Testis (tissue), 5 donors: ENCODE results near the gene ARMC3. TPM values are rescaled to one million over a fixed set of nuclear protein-coding genes. Genes with fewer than 3 reads are reported as not detected.

Experiments used
- DNase-seq: peaks from one replicate; pipeline ENCODE4 v3.0.0-alpha.2; 2019
- H3K27ac ChIP-seq, 2 donors: fragments of 200-600 bp; sonication (generic); one replicate each; pipeline ENCODE4 v1.5.1; 2019
- H3K27me3 ChIP-seq: fragments of 200-600 bp; sonication (generic); one replicate; pipeline ENCODE4 v1.5.1; 2019
- H3K36me3 ChIP-seq: fragments of 200-600 bp; sonication (generic); one replicate; pipeline ENCODE4 v1.5.1; 2017; ENCODE audit warnings: low read depth; ENCODE audit errors: missing control alignments
- H3K4me1 ChIP-seq: fragments of 200-600 bp; sonication (generic); one replicate; pipeline ENCODE4 v1.5.1; 2019
- H3K4me3 ChIP-seq, 2 donors: fragments of 200-600 bp; sonication (generic); one replicate each; pipeline ENCODE4 v1.5.1; 2017 to 2019
- H3K9me3 ChIP-seq: fragments of 200-600 bp; sonication (generic); one replicate; pipeline ENCODE4 v1.5.1; 2017
- CTCF ChIP-seq, 3 experiments: fragments of 450-650 bp in 2 of 3; fragments of 200-600 bp in 1 of 3; sonication (generic) in 1 of 3; IDR thresholded peaks; one replicate each; pipeline ENCODE4 v1.5.1; 2016 to 2019; ENCODE audit warnings: antibody characterized with exemption in 3 of 3, mild to moderate bottlenecking in 2 of 3, moderate library complexity in 1 of 3
- POLR2A ChIP-seq: fragments of 450-650 bp; IDR thresholded peaks from one replicate; pipeline ENCODE4 v1.6.1; 2017; ENCODE audit warnings: antibody characterized with exemption, mild to moderate bottlenecking, moderate library complexity
- WGBS, 2 donors: methylation state at CpG; one replicate each; pipeline ENCODE4 v1.1.5; 2018; 5-methylcytosine and 5-hydroxymethylcytosine counted together
- intact Hi-C: fragments of 100-400 bp; cut with DNase I; formaldehyde crosslinking; loops from one replicate; pipeline ENCODE4 v1.15.1; 2023; ENCODE audit warnings: low total_unique reads
- long read RNA-seq, 2 donors: transcript quantifications; one replicate each; lab custom pipeline, GENCODE V29; 2026
- polyA plus RNA-seq: library from polyadenylated mRNA; stranded (reverse); fragments of 350-450 nt; fragmentation: Illumina TruSeq; extraction: RNeasy Lipid Tissue Mini Kit (QIAGEN cat#74804); gene quantifications from one replicate; pipeline ENCODE4 v1.2.3, GENCODE V29; 2014; ENCODE audit warnings: low read depth, low replicate concordance; ENCODE audit not compliant: insufficient read depth
- total RNA-seq, 2 donors: library from RNA; depleted of rRNA; stranded (reverse); fragments of >200 nt; gene quantifications; one replicate each; pipeline ENCODE4 v1.2.3, GENCODE V29; 2016

The ARMC3 gene
- total RNA-seq (10 to 100 TPM; 20.3 to 39.2 TPM), polyA plus RNA-seq (63.9 TPM)
- long read RNA-seq, donor 1 = 0 reads
- long read RNA-seq, donor 2 = 0 reads

- H3K9me3 ChIP-seq = no peaks in the 10 kb centered on the region
- H3K27me3 ChIP-seq = no peaks in the 10 kb centered on the region
- H3K4me3 ChIP-seq = peak within 1 kb of the TSS; percentile 49 to 59
- peak; percentile 76 for DNase-seq
- intact Hi-C loops = no loop called here
- H3K4me1 ChIP-seq = no peaks in the 10 kb centered on the region
- H3K36me3 ChIP-seq = no peaks in the 10 kb centered on the region
- WGBS, 2 donors = 11 to 21% methylated on average over 10 to 33 of the region's 41 CpGs
- H3K27ac ChIP-seq = no peak within 1 kb of the TSS
- TF ChIP-seq POLR2A (no peak), CTCF (IDR thresholded peaks at IDR 0.05) (no peak)
Measured at GRCh38 chr10:22927661-22928403, at the start of gene ARMC3. Gene ARMC3, plus strand, starts transcription at chr10:22928053. Its CDS starts 3,944 bp downstream, at chr10:22931997.

GRCh38 chr10:22891797-22892196, 36.1 kb upstream of the ARMC3 start:
- DNase-seq = no peak
- intact Hi-C loops = no loop called here
- Histone ChIP-seq H3K36me3 (no peaks in the 10 kb centered on the region), H3K4me1 (no peaks in the 10 kb centered on the region), H3K27ac (no peak overlapping the region), H3K4me3 (no peak overlapping the region), H3K27me3 (no peaks in the 10 kb centered on the region), H3K9me3 (no peaks in the 10 kb centered on the region)
- TF ChIP-seq POLR2A (no peak), CTCF (IDR thresholded peaks at IDR 0.05) (no peak)
- WGBS, 2 donors = 81 to 89% methylated on average over 2 of the region's 2 CpGs

DNA sequence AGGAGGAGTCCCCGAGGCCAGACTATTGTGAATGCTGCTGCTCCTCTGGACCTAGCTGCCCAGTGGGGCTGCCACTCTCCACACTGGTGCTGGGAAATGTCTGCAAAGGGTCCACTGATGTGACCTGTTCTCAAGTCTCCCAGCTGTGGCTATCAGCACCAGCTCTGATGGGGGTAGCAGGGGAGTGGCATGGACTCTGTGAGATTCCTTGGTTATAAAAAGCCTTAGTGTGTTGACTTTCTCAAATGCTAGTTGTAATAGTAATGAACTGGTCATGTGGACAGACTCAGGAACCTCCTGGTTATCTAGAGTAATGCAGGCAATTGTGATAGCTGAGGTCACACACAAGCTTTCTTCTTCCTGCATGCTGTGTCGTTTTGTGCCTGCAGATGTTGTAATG, 34.1 kb upstream of the ARMC3 start:
- Histone ChIP-seq H3K9me3 (no peaks in the 10 kb centered on the region), H3K4me3 (no peak overlapping the region), H3K36me3 (no peaks in the 10 kb centered on the region), H3K4me1 (no peaks in the 10 kb centered on the region), H3K27ac (no peak overlapping the region), H3K27me3 (no peaks in the 10 kb centered on the region)
- 67 to 80% methylated on average over 1 to 2 of the region's 2 CpGs for WGBS, 2 donors
- intact Hi-C loops = no loop called here
- DNase-seq = no peak
- TF ChIP-seq CTCF (IDR thresholded peaks at IDR 0.05) (no peak), POLR2A (no peak)

GRCh38 chr10:22894714-22895113, 33.1 kb upstream of the ARMC3 start:
- H3K27ac ChIP-seq = no peak overlapping the region
- 43 to 53% methylated on average over 4 of the region's 4 CpGs for WGBS, 2 donors
- H3K4me1 ChIP-seq = no peaks in the 10 kb centered on the region
- intact Hi-C loops = no loop called here
- TF ChIP-seq CTCF (IDR thresholded peaks at IDR 0.05) = no peak
- TF ChIP-seq POLR2A = no peak
- no peaks in the 10 kb centered on the region for H3K36me3 ChIP-seq
- DNase-seq = no peak
- H3K4me3 ChIP-seq = no peak overlapping the region
- H3K9me3 ChIP-seq = no peaks in the 10 kb centered on the region
- no peaks in the 10 kb centered on the region for H3K27me3 ChIP-seq

- DNase-seq = no peak
- 60 to 78% methylated on average over 1 of the region's 1 CpG for WGBS, 2 donors
- no peak overlapping the region for H3K27ac ChIP-seq
- no peaks in the 10 kb centered on the region for H3K9me3 ChIP-seq
- H3K4me1 ChIP-seq = no peaks in the 10 kb centered on the region
- intact Hi-C loops = no loop called here
- H3K27me3 ChIP-seq = no peaks in the 10 kb centered on the region
- no peak for TF ChIP-seq POLR2A
- no peak for TF ChIP-seq CTCF (IDR thresholded peaks at IDR 0.05)
- H3K36me3 ChIP-seq = no peaks in the 10 kb centered on the region
- no peak overlapping the region for H3K4me3 ChIP-seq
Measured at GRCh38 chr10:22895252-22895651, 32.6 kb upstream of the ARMC3 start.
